GM12878 (cell line): ENCODE data around the gene KIAA1671. TPM values are rescaled to one million over a fixed set of nuclear protein-coding genes. Genes with fewer than 3 reads are reported as not detected.
"Not testable (repeated sequence)": the region's sequence is repeated elsewhere in the genome, so short reads cannot be mapped to it uniquely, and the experiment has no call there.

Source experiments
- ATAC-seq: fragments of 200-7000 bp; cut with Tn5 transposase; 3 replicates; pipeline ENCODE4 v1.9.1; 2020; ENCODE audit warnings: mild to moderate bottlenecking, moderate library complexity
- BruUV-seq: library from RNA; stranded (reverse); fragments of 400-500 nt; replicated peaks from 2 replicates; lab custom pipeline; 2021; lab: Mats Ljungman, UMichigan
- CTCF ChIA-PET: fragments of 300-600 bp; sonication (Branson Sonifier 250); formaldehyde crosslinking; extraction: SDS; loops from one replicate; lab custom pipeline; 2021; ENCODE audit warnings: inconsistent platforms; lab: Yijun Ruan, JAX
- POLR2A ChIA-PET: fragments of 350-600 bp; formaldehyde crosslinking; extraction: SDS; loops from one replicate; lab custom pipeline; 2021; ENCODE audit warnings: inconsistent platforms; lab: Charles Lee
- RAD21 ChIA-PET: fragments of 300-600 bp; sonication (Branson Sonifier 250); formaldehyde crosslinking; loops from one replicate; lab custom pipeline; 2023; ENCODE audit warnings: antibody characterized with exemption; ENCODE audit not compliant: unreplicated experiment; lab: Charles Lee
- SMC1A ChIA-PET: fragments of 300-600 bp; sonication (Branson Sonifier 250); formaldehyde crosslinking; loops from one replicate; lab custom pipeline; 2023; ENCODE audit not compliant: unreplicated experiment, uncharacterized antibody; lab: Charles Lee
- DNase-seq: peaks from one replicate; pipeline ENCODE4 v3.0.0-alpha.2; 2011; ENCODE audit warnings: low read depth, low spot score
- FAIRE-seq: peaks from 3 replicates; lab custom pipeline; 2011; peaks lifted over from hg19 to GRCh38; lab: Jason Lieb, UNC
- H2AFZ ChIP-seq: 2 replicates; pipeline ENCODE4 v1.6.0; 2011; ENCODE audit warnings: low read depth, low read length, control low read depth; ENCODE audit not compliant: control insufficient read depth
- H3K27ac ChIP-seq: 2 replicates; pipeline ENCODE4 v1.5.1; 2011; ENCODE audit warnings: control low read depth; ENCODE audit not compliant: control insufficient read depth, insufficient read depth
- H3K27me3 ChIP-seq, 2 experiments: replicated peaks in 1 of 2; 2 replicates each; pipeline versions ENCODE4 v1.6.0 to v1.6.1; 2011; ENCODE audit warnings: low read length in 1 of 2; ENCODE audit not compliant: control insufficient read depth in 2 of 2, insufficient read depth in 2 of 2
- H3K36me3 ChIP-seq, 2 experiments: 2 replicates each; pipeline ENCODE4 v1.5.1; 2011; ENCODE audit warnings: low read length in 1 of 2; ENCODE audit not compliant: control insufficient read depth in 2 of 2, insufficient read depth in 2 of 2
- H3K4me1 ChIP-seq: 2 replicates; pipeline ENCODE4 v1.6.1; 2011; ENCODE audit warnings: mild to moderate bottlenecking, low read length, moderate library complexity, mixed read lengths; ENCODE audit not compliant: control insufficient read depth, insufficient read depth
- H3K4me2 ChIP-seq: 2 replicates; pipeline ENCODE4 v1.6.0; 2011; ENCODE audit warnings: control low read depth; ENCODE audit not compliant: control insufficient read depth, insufficient read depth
- H3K4me3 ChIP-seq: fragments of 200-600 bp; sonication (generic); 2 replicates; pipeline ENCODE4 v1.5.1; 2016
- H3K79me2 ChIP-seq: 2 replicates; pipeline ENCODE4 v1.6.0; 2011; ENCODE audit warnings: low read length; ENCODE audit not compliant: control insufficient read depth, insufficient read depth
- H3K9ac ChIP-seq: 2 replicates; pipeline ENCODE4 v1.8.0; 2011; ENCODE audit warnings: low read length, control low read depth, mixed read lengths; ENCODE audit not compliant: control insufficient read depth, insufficient read depth
- H3K9me3 ChIP-seq: replicated peaks from 3 replicates; pipeline ENCODE4 v1.5.1; 2011; ENCODE audit warnings: mild to moderate bottlenecking, low read length; ENCODE audit not compliant: control insufficient read depth, insufficient read depth
- H4K20me1 ChIP-seq: 2 replicates; pipeline ENCODE4 v1.6.0; 2011; ENCODE audit not compliant: control insufficient read depth, insufficient read depth
- GABPA ChIP-seq: IDR thresholded peaks from 2 replicates; pipeline ENCODE4 v1.6.1; 2014; ENCODE audit warnings: antibody characterized with exemption, low read depth, mild to moderate bottlenecking, inconsistent platforms
- KLF5 ChIP-seq: fragments of 450-650 bp; IDR thresholded peaks from 2 replicates; pipeline ENCODE4 v1.6.1; 2014; ENCODE audit warnings: mild to moderate bottlenecking; ENCODE audit not compliant: partially characterized antibody
- MEF2B ChIP-seq: fragments of 450-650 bp; IDR thresholded peaks from 2 replicates; pipeline ENCODE4 v1.6.1; 2018; ENCODE audit warnings: mild to moderate bottlenecking, moderate library complexity; ENCODE audit not compliant: partially characterized antibody, poor library complexity, severe bottlenecking
- PML ChIP-seq: IDR thresholded peaks from 2 replicates; pipeline ENCODE4 v1.6.1; 2012; ENCODE audit warnings: low read length, inconsistent platforms
- SIN3A ChIP-seq: IDR thresholded peaks from 2 replicates; pipeline ENCODE4 v1.6.1; 2012; ENCODE audit warnings: low read depth, low read length, improper control_type of control experiment
- TARDBP ChIP-seq: IDR thresholded peaks from 2 replicates; pipeline ENCODE4 v1.6.1; 2016; ENCODE audit warnings: borderline replicate concordance
- ZBTB40 ChIP-seq: fragments of 450-650 bp; IDR thresholded peaks from 2 replicates; pipeline ENCODE4 v1.6.1; 2016; ENCODE audit warnings: mild to moderate bottlenecking, moderate library complexity, borderline replicate concordance
- WGBS: methylation state at CpG from one replicate; pipeline ENCODE4 v1.1.6; 2016; ENCODE audit warnings: low lambda C conversion rate; ENCODE audit not compliant: insufficient replicate concordance, insufficient coverage; ENCODE audit errors: missing lambda C conversion rate; 5-methylcytosine and 5-hydroxymethylcytosine counted together
- in situ Hi-C: fragments of 300-500 bp; cut with MboI; formaldehyde crosslinking; loops from 9 replicates; pipeline ENCODE4 v1.14.3; 2018; ENCODE audit warnings: mixed read lengths
- intact Hi-C: fragments of 100-400 bp; cut with micrococcal nuclease; formaldehyde crosslinking; loops from one replicate; pipeline ENCODE4 v1.14.2; 2022; ENCODE audit not compliant: unreplicated experiment
- polyA plus RNA-seq, 11 experiments: library from polyadenylated mRNA; depleted of rRNA in 4 of 11; unstranded in 6 of 11; stranded (reverse) in 5 of 11; fragments of >200 nt; fragmentation: Nextera tagmentation in 4 of 11; fragmentation: Illumina TruSeq in 1 of 11; extraction: Ambion mirVana in 4 of 11; extraction: Trizol in 1 of 11; gene quantifications; 1 replicate in 1 of 11; 2 replicates in 10 of 11; pipeline versions ENCODE4 v1.2.1 to v1.2.3, GENCODE V29; 2011 to 2016; ENCODE audit warnings: inconsistent platforms in 2 of 11, missing spikeins in 2 of 11, low read depth in 1 of 11
- total RNA-seq, 4 experiments: library from RNA; depleted of rRNA in 3 of 4; stranded (reverse); fragments of >200 nt in 3 of 4; fragmentation: Illumina TruSeq in 1 of 4; extraction: Trizol in 1 of 4; gene quantifications; 2 replicates each; pipeline versions ENCODE4 v1.2.1 to v1.2.3, GENCODE V29; 2013 to 2021
- TF ChIP-seq, protein P1 (sequence below): fragments of 450-650 bp; IDR thresholded peaks from 2 replicates; pipeline ENCODE4 v1.6.1; 2017; ENCODE audit warnings: mild to moderate bottlenecking, low read depth, inconsistent platforms; ENCODE audit not compliant: poor library complexity, severe bottlenecking

The KIAA1671 gene
- total and polyA plus RNA-seq, 10 of the 15 experiments (the other 5 are each of a cell fraction or from before 2014, with no cell fraction given), result 0.05 to 2.7 (median 0.33) TPM

DNA sequence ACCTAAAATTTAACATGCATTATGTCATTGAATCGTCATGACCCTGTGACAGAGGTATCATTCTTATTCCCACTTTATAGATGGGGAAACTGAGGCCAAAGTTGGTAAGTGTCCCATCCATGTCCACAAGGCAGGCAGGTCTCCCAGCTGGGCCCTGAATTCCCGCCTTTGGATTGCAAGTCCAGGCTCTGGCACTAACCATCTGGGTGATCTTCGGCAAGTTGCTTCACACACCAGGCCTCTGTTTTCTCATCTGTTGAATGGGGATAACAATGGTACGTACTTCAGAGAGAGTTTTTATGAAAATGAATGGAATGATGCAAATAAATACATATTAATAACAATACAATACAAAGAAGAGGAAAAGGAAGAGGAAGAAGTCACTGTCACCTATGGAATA, 250.6 kb downstream of the KIAA1671 start:
- no peaks in the 10 kb centered on the region for H4K20me1 ChIP-seq
- no peaks in the 10 kb centered on the region; a peak in 1 of 4 replicates for H3K27me3 ChIP-seq
- BruUV-seq, result no TSS peak
- WGBS, result 49% methylated on average over 4 of the region's 4 CpGs
- intact Hi-C loops, result no loop called here
- no peaks in the 10 kb centered on the region for H3K36me3 ChIP-seq
- DNase-seq, result no peak
- CTCF ChIA-PET, result interaction anchor here (1.1 to 2.9 kb wide), 9 partner anchors 9 to 338 kb away, joined by 3 to 21 read pairs (median 7); no protein-coding TSS in a partner anchor
- no peaks in the 10 kb centered on the region for H3K79me2 ChIP-seq
- H3K4me3 ChIP-seq, result no peak overlapping the region
- no peak overlapping the region for H2AFZ ChIP-seq
- H3K9ac ChIP-seq, result no peak overlapping the region
- TF ChIP-seq, protein P1, sequence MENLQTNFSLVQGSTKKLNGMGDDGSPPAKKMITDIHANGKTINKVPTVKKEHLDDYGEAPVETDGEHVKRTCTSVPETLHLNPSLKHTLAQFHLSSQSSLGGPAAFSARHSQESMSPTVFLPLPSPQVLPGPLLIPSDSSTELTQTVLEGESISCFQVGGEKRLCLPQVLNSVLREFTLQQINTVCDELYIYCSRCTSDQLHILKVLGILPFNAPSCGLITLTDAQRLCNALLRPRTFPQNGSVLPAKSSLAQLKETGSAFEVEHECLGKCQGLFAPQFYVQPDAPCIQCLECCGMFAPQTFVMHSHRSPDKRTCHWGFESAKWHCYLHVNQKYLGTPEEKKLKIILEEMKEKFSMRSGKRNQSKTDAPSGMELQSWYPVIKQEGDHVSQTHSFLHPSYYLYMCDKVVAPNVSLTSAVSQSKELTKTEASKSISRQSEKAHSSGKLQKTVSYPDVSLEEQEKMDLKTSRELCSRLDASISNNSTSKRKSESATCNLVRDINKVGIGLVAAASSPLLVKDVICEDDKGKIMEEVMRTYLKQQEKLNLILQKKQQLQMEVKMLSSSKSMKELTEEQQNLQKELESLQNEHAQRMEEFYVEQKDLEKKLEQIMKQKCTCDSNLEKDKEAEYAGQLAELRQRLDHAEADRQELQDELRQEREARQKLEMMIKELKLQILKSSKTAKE, result no peak
- TF ChIP-seq PML, result no peak
- TF ChIP-seq ZBTB40, result no peak
- TF ChIP-seq TARDBP, result no peak
- TF ChIP-seq KLF5, result no peak
- TF ChIP-seq SIN3A, result no peak
- no peak for TF ChIP-seq GABPA
- TF ChIP-seq MEF2B, result no peak
- TF ChIP-seq, all 136 proteins: peak for 0
- ChIA-PET SMC1A (interaction anchor here (1.6 to 2.4 kb wide), 2 partner anchors 93 to 121 kb away, joined by 4 to 8 read pairs; no protein-coding TSS in a partner anchor), POLR2A (no interaction called here), RAD21 (interaction anchor here (1.3 kb wide), 1 partner anchor 130 kb away, joined by 6 read pairs; no protein-coding TSS in a partner anchor)
- FAIRE-seq (no peak), ATAC-seq (no peak)
- H3K27ac ChIP-seq, result no peak overlapping the region
- no peaks in the 10 kb centered on the region for H3K9me3 ChIP-seq
- no peaks in the 10 kb centered on the region for H3K4me1 ChIP-seq
- H3K4me2 ChIP-seq, result no peak overlapping the region
- in situ Hi-C loops, result no loop called here

DNA sequence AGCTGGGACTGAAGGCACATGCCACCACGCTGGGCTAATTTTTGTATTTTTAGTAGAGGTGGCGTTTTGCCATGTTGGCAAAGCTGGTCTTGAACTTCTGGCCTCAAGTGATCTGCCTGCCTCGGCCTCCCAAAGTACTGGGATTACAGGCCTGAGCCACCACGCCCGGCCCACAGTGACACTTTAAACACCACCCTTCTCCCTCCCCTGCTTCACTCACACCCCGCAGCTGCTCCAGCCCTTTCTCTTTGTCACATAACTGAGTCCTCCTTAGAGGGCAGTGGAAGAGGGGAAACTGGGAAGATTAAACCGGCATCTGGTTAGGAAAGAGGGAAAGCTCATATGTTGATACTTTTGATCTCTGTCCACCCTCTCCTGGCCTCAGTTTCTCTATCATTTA, 252.0 kb downstream of the KIAA1671 start:
- intact Hi-C loops, result not testable (repeated sequence)

More for the DNA sequence above, 252.0 kb downstream of the KIAA1671 start:
- FAIRE-seq, ATAC-seq, H2AFZ ChIP-seq, H4K20me1 ChIP-seq, H3K79me2 ChIP-seq, H3K9me3 ChIP-seq, H3K36me3 ChIP-seq, H3K9ac ChIP-seq, SMC1A ChIA-PET, in situ Hi-C loops, POLR2A ChIA-PET, RAD21 ChIA-PET, BruUV-seq, H3K4me1 ChIP-seq, H3K4me2 ChIP-seq, H3K4me3 ChIP-seq, H3K27me3 ChIP-seq, DNase-seq, H3K27ac ChIP-seq: not testable (repeated sequence)
- CTCF ChIA-PET, result interaction anchor here (0.7 to 1.2 kb wide), 3 partner anchors 123 to 1864 kb away, joined by 3 read pairs; no protein-coding TSS in a partner anchor
- 36% methylated on average over 7 of the region's 7 CpGs for WGBS
